H1 (cell line): Measurements from ENCODE around the gene TINAGL1. TPM values are rescaled to one million over a fixed set of nuclear protein-coding genes. Genes with fewer than 3 reads are reported as not detected.

Experiments
- E2F6 ChIP-seq: IDR thresholded peaks from 2 replicates; pipeline ENCODE4 v1.6.1; 2012; ENCODE audit warnings: inconsistent platforms
- KDM4A ChIP-seq: IDR thresholded peaks from one replicate; pipeline ENCODE4 v1.7.1; 2012; ENCODE audit warnings: low read depth, mild to moderate bottlenecking, moderate library complexity, low read length, inconsistent platforms; ENCODE audit not compliant: severe bottlenecking
- RBBP5 ChIP-seq: IDR thresholded peaks from 2 replicates; pipeline ENCODE4 v1.7.1; 2012; ENCODE audit warnings: low read depth, mild to moderate bottlenecking, inconsistent platforms, low read length, moderate library complexity, borderline replicate concordance
- TAF1 ChIP-seq: IDR thresholded peaks from 2 replicates; pipeline ENCODE4 v1.6.1; 2011; ENCODE audit warnings: mild to moderate bottlenecking, low read depth, low read length
- polyA plus RNA-seq, 7 experiments: library from polyadenylated mRNA; depleted of rRNA in 3 of 7; stranded (reverse) in 5 of 7; unstranded in 2 of 7; fragments of >200 nt in 5 of 7; fragments of 200-250 nt in 2 of 7; gene quantifications; 1 replicate in 5 of 7; 2 replicates in 1 of 7; 4 replicates in 1 of 7; pipeline versions ENCODE4 v1.2.1 to v1.2.3, GENCODE V29; 2011 to 2013; ENCODE audit warnings: missing spikeins in 2 of 7, mixed read lengths in 2 of 7
- total RNA-seq: library from RNA; stranded (reverse); fragmentation: NEBNext Ultra II Directional; extraction: Animal tissue kit (Norgen Biotek cat#: 25700); gene quantifications from 2 replicates; pipeline ENCODE4 v1.2.1, GENCODE V29; 2021

TINAGL1 gene
- total and polyA plus RNA-seq, 2 of the 8 experiments (the other 6 are each of a cell fraction or from before 2014, with no cell fraction given), result 11.2 to 21.7 TPM

GRCh38 chr1:31552489-31552888 lies 23.8 kb upstream of the TINAGL1 start (continued):
- no peak for TF ChIP-seq RBBP5
- no peak for TF ChIP-seq TAF1
- TF ChIP-seq E2F6, result no peak
- no peak for TF ChIP-seq KDM4A
